Vagina (tissue), 2 donors: Measurements from ENCODE around the gene RAB18.

ENCODE experiments used
- POLR2A ChIP-seq, 2 donors: fragments of 450-650 bp; IDR thresholded peaks; one replicate each; pipeline ENCODE4 v1.6.1; 2017; ENCODE audit warnings: antibody characterized with exemption in 2 of 2, mild to moderate bottlenecking in 2 of 2, moderate library complexity in 2 of 2
- POLR2AphosphoS5 ChIP-seq, 2 donors: sonication (generic); formaldehyde crosslinking; IDR thresholded peaks; one replicate each; pipeline ENCODE4 v1.9.0; 2017; ENCODE audit warnings: antibody characterized with exemption in 2 of 2, mild to moderate bottlenecking in 2 of 2, low read depth in 1 of 2; ENCODE audit not compliant: insufficient read depth in 1 of 2
- TF ChIP-seq, protein P1 (sequence below), 3 experiments: fragments of 450-650 bp in 2 of 3; fragments of 200-600 bp in 1 of 3; sonication (generic) in 1 of 3; IDR thresholded peaks; one replicate each; pipeline ENCODE4 v1.5.1; 2017 to 2019; ENCODE audit warnings: antibody characterized with exemption in 3 of 3, mild to moderate bottlenecking in 2 of 3, moderate library complexity in 2 of 3

DNA sequence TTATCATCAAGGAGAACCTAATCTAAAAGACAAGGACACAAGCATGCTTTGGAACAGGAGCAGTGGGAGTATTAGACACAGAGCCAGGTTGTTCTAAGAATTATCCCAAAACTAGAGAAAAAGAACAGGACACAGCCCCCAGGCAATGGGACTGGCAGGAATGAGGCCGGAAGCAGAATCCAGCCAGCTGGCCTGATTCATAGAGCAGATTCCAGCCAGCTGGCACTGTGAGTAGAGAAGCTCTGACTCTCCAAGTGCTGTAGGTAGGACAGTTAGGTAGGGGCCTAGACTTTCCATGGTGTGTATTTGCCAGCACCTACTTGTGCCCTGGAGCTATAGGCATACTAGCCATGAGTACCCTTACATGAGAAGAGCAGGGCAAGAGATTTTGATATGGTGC lies 13.3 kb upstream of the RAB18 start:
- TF ChIP-seq, protein P1, sequence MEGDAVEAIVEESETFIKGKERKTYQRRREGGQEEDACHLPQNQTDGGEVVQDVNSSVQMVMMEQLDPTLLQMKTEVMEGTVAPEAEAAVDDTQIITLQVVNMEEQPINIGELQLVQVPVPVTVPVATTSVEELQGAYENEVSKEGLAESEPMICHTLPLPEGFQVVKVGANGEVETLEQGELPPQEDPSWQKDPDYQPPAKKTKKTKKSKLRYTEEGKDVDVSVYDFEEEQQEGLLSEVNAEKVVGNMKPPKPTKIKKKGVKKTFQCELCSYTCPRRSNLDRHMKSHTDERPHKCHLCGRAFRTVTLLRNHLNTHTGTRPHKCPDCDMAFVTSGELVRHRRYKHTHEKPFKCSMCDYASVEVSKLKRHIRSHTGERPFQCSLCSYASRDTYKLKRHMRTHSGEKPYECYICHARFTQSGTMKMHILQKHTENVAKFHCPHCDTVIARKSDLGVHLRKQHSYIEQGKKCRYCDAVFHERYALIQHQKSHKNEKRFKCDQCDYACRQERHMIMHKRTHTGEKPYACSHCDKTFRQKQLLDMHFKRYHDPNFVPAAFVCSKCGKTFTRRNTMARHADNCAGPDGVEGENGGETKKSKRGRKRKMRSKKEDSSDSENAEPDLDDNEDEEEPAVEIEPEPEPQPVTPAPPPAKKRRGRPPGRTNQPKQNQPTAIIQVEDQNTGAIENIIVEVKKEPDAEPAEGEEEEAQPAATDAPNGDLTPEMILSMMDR (IDR thresholded peaks at IDR 0.05) = no peak
- TF ChIP-seq POLR2A (IDR thresholded peaks at IDR 0.05) = no peak
- no peak for TF ChIP-seq POLR2AphosphoS5 (IDR thresholded peaks at IDR 0.05; ENCODE audit: insufficient read depth in 1 of 2, low read depth in 1 of 2)
